HG02571 (cell line): ENCODE data around the gene WSCD2.

ENCODE experiments used
- ATAC-seq: cut with Tn5 transposase; IDR thresholded peaks from one replicate; pipeline ENCODE4 v1.9.1; 2021; ENCODE audit warnings: mild to moderate bottlenecking, moderate library complexity; ENCODE audit not compliant: unreplicated experiment

The WSCD2 gene

GRCh38 chr12:108107293-108107692 lies 21.8 kb upstream of the WSCD2 start:
- ATAC-seq, result no peak

GRCh38 chr12:108109504-108109903 lies 19.6 kb upstream of the WSCD2 start:
- ATAC-seq, result no peak

- no peak for ATAC-seq
Observed at GRCh38 chr12:108109954-108110353, 19.1 kb upstream of the WSCD2 start.

GRCh38 chr12:108110844-108111243 lies 18.2 kb upstream of the WSCD2 start:
- no peak for ATAC-seq

- ATAC-seq, result no peak
Observed at GRCh38 chr12:108112832-108113556, 16.1 kb upstream of the WSCD2 start.

GRCh38 chr12:108115123-108116121 lies 13.7 kb upstream of the WSCD2 start:
- no peak for ATAC-seq

GRCh38 chr12:108116254-108116653 lies 12.8 kb upstream of the WSCD2 start:
- no peak for ATAC-seq

- no peak for ATAC-seq
Observed at GRCh38 chr12:108116699-108117098, 12.4 kb upstream of the WSCD2 start.

GRCh38 chr12:108117163-108117849 lies 11.8 kb upstream of the WSCD2 start:
- no peak for ATAC-seq

GRCh38 chr12:108117902-108118301 lies 11.2 kb upstream of the WSCD2 start:
- ATAC-seq, result no peak

GRCh38 chr12:108119126-108119973 lies 9.7 kb upstream of the WSCD2 start:
- ATAC-seq, result no peak

GRCh38 chr12:108119974-108120862 lies 8.9 kb upstream of the WSCD2 start:
- no peak for ATAC-seq

- no peak for ATAC-seq
Observed at GRCh38 chr12:108120863-108121165, 8.3 kb upstream of the WSCD2 start.

- ATAC-seq, result no peak
Observed at GRCh38 chr12:108121320-108121719, 7.8 kb upstream of the WSCD2 start.

GRCh38 chr12:108121728-108122471 lies 7.2 kb upstream of the WSCD2 start:
- no peak for ATAC-seq

- no peak for ATAC-seq
Observed at GRCh38 chr12:108122644-108123043, 6.4 kb upstream of the WSCD2 start.

GRCh38 chr12:108123402-108123801 lies 5.7 kb upstream of the WSCD2 start:
- no peak for ATAC-seq

- no peak for ATAC-seq
Observed at GRCh38 chr12:108125073-108125472, 4.0 kb upstream of the WSCD2 start.

GRCh38 chr12:108126212-108126611 lies 2.9 kb upstream of the WSCD2 start:
- ATAC-seq, result no peak
